Measurements from ENCODE around the gene TRMT6. TPM values are rescaled to one million over a fixed set of nuclear protein-coding genes. Genes with fewer than 3 reads are reported as not detected.

The TRMT6 gene
- total and polyA plus RNA-seq, 2 experiments from 2014 or later = 9.7 to 10.3 TPM

DNA sequence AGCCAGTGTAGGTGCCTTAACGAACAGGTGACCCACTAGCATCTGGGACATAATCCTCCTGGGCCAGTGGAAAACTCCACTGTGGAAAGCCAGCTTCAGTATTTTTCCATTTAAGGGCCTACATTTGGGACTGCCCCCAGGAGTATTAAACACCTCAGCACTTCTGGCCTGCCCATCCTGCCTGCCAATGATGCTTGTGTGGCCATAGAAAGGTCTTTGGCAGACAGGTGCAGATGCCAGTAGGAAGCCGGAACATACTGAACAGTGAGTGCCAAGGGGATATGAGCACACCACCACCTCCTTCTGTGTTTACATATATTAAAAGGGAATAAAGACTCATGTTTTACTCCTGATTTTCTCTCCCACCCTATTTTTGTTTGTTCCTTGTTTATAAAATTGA lies 20.0 kb upstream of the TRMT6 start:
- H3K36me3 ChIP-seq (ENCODE audit: low read depth) = no peaks in the 10 kb centered on the region
- in situ Hi-C loops (cut with MboI) = no loop called here
- H3F3A ChIP-seq (ENCODE audit: insufficient read depth) = no peaks in the 10 kb centered on the region
- no peaks in the 10 kb centered on the region for H3K79me2 ChIP-seq (ENCODE audit: insufficient read depth)
- no peak for DNase-seq
- 95 to 98% methylated on average over 2 of the region's 2 CpGs for WGBS, 2 experiments (ENCODE audit: low coverage in 1 of 2, low lambda C conversion rate in 2 of 2, missing lambda C conversion rate in 2 of 2)
- H3K27me3 ChIP-seq (replicated peaks; ENCODE audit: insufficient read depth) = no peaks in the 10 kb centered on the region
- H3K4me2 ChIP-seq (ENCODE audit: unreplicated experiment) = no peak overlapping the region
- no peaks in the 10 kb centered on the region for H3K9me3 ChIP-seq (ENCODE audit: low read depth)
- no peak for TF ChIP-seq EZH2 (IDR thresholded peaks at IDR 0.05; ENCODE audit: insufficient read depth, poor library complexity, severe bottlenecking)
- no peak overlapping the region for H3K27ac ChIP-seq
- H3K9me2 ChIP-seq (ENCODE audit: insufficient read depth) = no peaks in the 10 kb centered on the region
- no peak overlapping the region for H2AFZ ChIP-seq
- H3K4me1 ChIP-seq (ENCODE audit: insufficient read depth) = no peaks in the 10 kb centered on the region
- no peak overlapping the region for H3K4me3 ChIP-seq
- no peaks in the 10 kb centered on the region for H4K20me1 ChIP-seq (ENCODE audit: insufficient read depth)
- no peak overlapping the region for H3K9ac ChIP-seq

DNA sequence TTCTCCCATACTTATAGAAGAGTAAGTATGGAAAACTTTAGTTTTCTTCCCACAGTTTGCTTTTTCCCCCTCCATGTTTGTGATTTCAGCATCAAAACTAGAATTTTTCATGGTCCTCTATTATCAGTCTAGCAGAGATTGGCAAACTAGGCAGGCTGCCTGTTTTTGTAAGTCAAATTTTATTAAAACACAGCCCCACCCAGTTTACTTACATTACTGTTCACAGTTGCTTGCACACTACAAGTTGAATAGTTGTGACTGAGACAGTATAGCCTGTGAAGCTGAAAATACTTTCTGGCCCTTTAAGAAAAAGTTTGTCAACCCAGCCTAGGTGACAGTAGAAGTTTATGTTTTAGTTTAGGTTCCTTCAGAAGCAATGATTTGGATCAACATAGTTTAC lies 19.6 kb upstream of the TRMT6 start:
- DNase-seq = no peak

DNA sequence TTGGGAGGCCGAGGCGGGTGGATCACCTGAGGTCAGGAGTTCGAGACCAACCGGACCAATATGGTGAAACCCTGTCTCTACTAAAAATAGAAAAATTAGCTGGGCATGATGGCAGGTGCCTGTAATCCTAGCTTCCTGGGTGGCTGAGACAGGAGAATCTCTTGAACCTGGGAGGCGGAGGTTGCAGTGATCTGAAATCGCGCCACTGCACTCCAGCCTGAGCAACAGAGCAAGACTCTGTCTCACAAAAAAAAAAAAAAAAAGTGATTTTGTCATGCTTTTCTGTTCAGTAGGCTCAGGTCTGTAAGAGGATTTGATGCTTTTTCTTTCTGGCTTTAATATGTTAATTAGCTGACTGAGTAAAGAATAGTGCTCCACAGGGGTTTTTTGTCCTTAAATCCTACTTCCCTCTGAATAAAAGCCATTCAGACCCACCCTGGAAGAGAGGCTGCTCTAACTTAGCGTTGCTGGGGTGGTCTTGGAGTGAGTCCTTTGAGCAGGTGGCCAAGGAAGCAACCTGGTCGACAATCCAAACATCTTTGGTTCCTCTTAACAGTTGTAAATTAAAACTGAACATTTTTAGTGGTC lies 19.1 kb upstream of the TRMT6 start:
- no peak overlapping the region for H3K9ac ChIP-seq
- no peaks in the 10 kb centered on the region for H3F3A ChIP-seq (ENCODE audit: insufficient read depth)
- WGBS, 2 experiments (ENCODE audit: low coverage in 1 of 2, low lambda C conversion rate in 2 of 2, missing lambda C conversion rate in 2 of 2) = 86 to 90% methylated on average over 9 of the region's 9 CpGs
- no peak overlapping the region for H3K4me2 ChIP-seq (ENCODE audit: unreplicated experiment)
- no peak overlapping the region for H3K27ac ChIP-seq
- no peaks in the 10 kb centered on the region for H3K9me2 ChIP-seq (ENCODE audit: insufficient read depth)
- no peaks in the 10 kb centered on the region for H3K4me1 ChIP-seq (ENCODE audit: insufficient read depth)
- no peak for DNase-seq
- TF ChIP-seq EZH2 (IDR thresholded peaks at IDR 0.05; ENCODE audit: insufficient read depth, poor library complexity, severe bottlenecking) (no peak), EZH2phosphoT487 (IDR thresholded peaks at IDR 0.05; ENCODE audit: insufficient read depth, low read depth) (no peak)
- H3K36me3 ChIP-seq (ENCODE audit: low read depth) = no peaks in the 10 kb centered on the region
- no peaks in the 10 kb centered on the region for H3K27me3 ChIP-seq (replicated peaks; ENCODE audit: insufficient read depth)
- no peak overlapping the region for H3K4me3 ChIP-seq
- H2AFZ ChIP-seq = no peak overlapping the region
- no peaks in the 10 kb centered on the region for H3K79me2 ChIP-seq (ENCODE audit: insufficient read depth)
- no peaks in the 10 kb centered on the region for H4K20me1 ChIP-seq (ENCODE audit: insufficient read depth)
- in situ Hi-C loops (cut with MboI) = no loop called here
- no peaks in the 10 kb centered on the region for H3K9me3 ChIP-seq (ENCODE audit: low read depth)

More for the DNA sequence above, 19.6 kb upstream of the TRMT6 start:
- Histone ChIP-seq H3K79me2 (ENCODE audit: insufficient read depth) (no peaks in the 10 kb centered on the region), H3K4me1 (ENCODE audit: insufficient read depth) (no peaks in the 10 kb centered on the region), H3K4me3 (no peak overlapping the region), H3K9me2 (ENCODE audit: insufficient read depth) (no peaks in the 10 kb centered on the region), H3K27me3 (replicated peaks; ENCODE audit: insufficient read depth) (no peaks in the 10 kb centered on the region), H2AFZ (no peak overlapping the region), H3K27ac (no peak overlapping the region), H3F3A (ENCODE audit: insufficient read depth) (no peaks in the 10 kb centered on the region), H4K20me1 (ENCODE audit: insufficient read depth) (no peaks in the 10 kb centered on the region), H3K4me2 (ENCODE audit: unreplicated experiment) (no peak overlapping the region), H3K9ac (no peak overlapping the region), H3K36me3 (ENCODE audit: low read depth) (no peaks in the 10 kb centered on the region), H3K9me3 (ENCODE audit: low read depth) (no peaks in the 10 kb centered on the region)
- no peak for TF ChIP-seq EZH2 (IDR thresholded peaks at IDR 0.05; ENCODE audit: insufficient read depth, poor library complexity, severe bottlenecking)
- in situ Hi-C loops (cut with MboI) = no loop called here

DNA sequence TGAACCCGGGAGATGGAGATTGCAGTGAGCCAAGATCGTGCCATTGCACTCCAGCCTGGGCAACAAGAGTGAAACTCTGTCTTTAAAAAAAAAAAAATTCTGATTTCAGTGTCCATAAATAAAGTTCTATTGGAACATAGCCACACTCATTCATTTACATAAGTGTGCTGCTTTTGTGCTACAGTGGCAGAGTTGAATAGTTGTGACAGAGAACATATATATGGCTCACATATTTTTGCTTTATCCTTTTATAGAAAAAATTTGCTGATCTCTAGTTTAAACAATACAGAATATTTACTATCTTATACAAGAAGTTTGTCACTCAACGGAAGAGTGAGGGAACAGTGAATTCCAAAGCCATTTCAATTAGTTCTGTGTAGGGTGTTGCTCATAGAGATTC lies 18.1 kb upstream of the TRMT6 start:
- 97 to 99% methylated on average over 3 of the region's 3 CpGs for WGBS, 2 experiments (ENCODE audit: low coverage in 1 of 2, low lambda C conversion rate in 2 of 2, missing lambda C conversion rate in 2 of 2)
- in situ Hi-C loops (cut with MboI) = no loop called here

DNA sequence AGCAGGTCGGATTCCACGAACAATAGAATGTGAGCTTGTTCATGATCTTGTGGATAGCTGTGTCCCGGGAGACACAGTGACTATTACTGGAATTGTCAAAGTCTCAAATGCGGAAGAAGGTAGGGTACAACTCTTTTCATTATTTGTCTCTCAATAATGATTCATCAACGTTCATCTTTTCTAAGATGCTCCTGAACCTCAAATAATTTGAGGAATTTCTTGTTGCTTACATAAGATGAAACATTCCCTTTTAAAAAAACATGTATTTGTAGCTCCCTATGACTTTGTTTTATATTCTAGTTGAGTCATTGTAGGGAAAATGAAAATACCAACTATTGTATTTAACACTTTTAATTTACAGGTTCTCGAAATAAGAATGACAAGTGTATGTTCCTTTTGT lies 17.1 kb upstream of the TRMT6 start:
- DNase-seq = no peak
- 97 to 99% methylated on average over 6 of the region's 6 CpGs for WGBS, 2 experiments (ENCODE audit: low coverage in 1 of 2, low lambda C conversion rate in 2 of 2, missing lambda C conversion rate in 2 of 2)

More for the DNA sequence above, 18.1 kb upstream of the TRMT6 start:
- H3K27ac ChIP-seq = no peak overlapping the region
- no peaks in the 10 kb centered on the region for H3K79me2 ChIP-seq (ENCODE audit: insufficient read depth)
- H3K27me3 ChIP-seq (replicated peaks; ENCODE audit: insufficient read depth) = no peaks in the 10 kb centered on the region
- TF ChIP-seq EZH2 (IDR thresholded peaks at IDR 0.05; ENCODE audit: insufficient read depth, poor library complexity, severe bottlenecking) (no peak), EZH2phosphoT487 (IDR thresholded peaks at IDR 0.05; ENCODE audit: insufficient read depth, low read depth) (no peak)
- no peak overlapping the region for H2AFZ ChIP-seq
- H3K4me3 ChIP-seq = no peak overlapping the region
- H4K20me1 ChIP-seq (ENCODE audit: insufficient read depth) = no peaks in the 10 kb centered on the region
- no peaks in the 10 kb centered on the region for H3K4me1 ChIP-seq (ENCODE audit: insufficient read depth)
- H3K4me2 ChIP-seq (ENCODE audit: unreplicated experiment) = no peak overlapping the region
- no peak overlapping the region for H3K9ac ChIP-seq
- no peaks in the 10 kb centered on the region for H3K36me3 ChIP-seq (ENCODE audit: low read depth)
- no peaks in the 10 kb centered on the region for H3F3A ChIP-seq (ENCODE audit: insufficient read depth)
- DNase-seq = no peak
- H3K9me2 ChIP-seq (ENCODE audit: insufficient read depth) = no peaks in the 10 kb centered on the region
- H3K9me3 ChIP-seq (ENCODE audit: low read depth) = no peaks in the 10 kb centered on the region

More for the DNA sequence above, 17.1 kb upstream of the TRMT6 start:
- Histone ChIP-seq H3K27me3 (replicated peaks; ENCODE audit: insufficient read depth) (no peaks in the 10 kb centered on the region), H2AFZ (no peak overlapping the region), H3K36me3 (ENCODE audit: low read depth) (no peaks in the 10 kb centered on the region), H3K9ac (no peak overlapping the region), H3K27ac (no peak overlapping the region), H3F3A (ENCODE audit: insufficient read depth) (no peaks in the 10 kb centered on the region), H3K9me2 (ENCODE audit: insufficient read depth) (no peaks in the 10 kb centered on the region), H3K79me2 (ENCODE audit: insufficient read depth) (no peaks in the 10 kb centered on the region), H3K9me3 (ENCODE audit: low read depth) (no peaks in the 10 kb centered on the region), H3K4me1 (ENCODE audit: insufficient read depth) (no peaks in the 10 kb centered on the region), H3K4me3 (no peak overlapping the region), H3K4me2 (ENCODE audit: unreplicated experiment) (no peak overlapping the region), H4K20me1 (ENCODE audit: insufficient read depth) (no peaks in the 10 kb centered on the region)
- in situ Hi-C loops (cut with MboI) = no loop called here
- TF ChIP-seq EZH2phosphoT487 (IDR thresholded peaks at IDR 0.05; ENCODE audit: insufficient read depth, low read depth) = no peak
- no peak for TF ChIP-seq EZH2 (IDR thresholded peaks at IDR 0.05; ENCODE audit: insufficient read depth, poor library complexity, severe bottlenecking)
